A549 (cell line): ENCODE data around the gene RARA. TPM values are rescaled to one million over a fixed set of nuclear protein-coding genes. Genes with fewer than 3 reads are reported as not detected.

ENCODE experiments used
- ATAC-seq, 2 experiments: fragments of 200-7000 bp in 1 of 2; fragments of >200 bp in 1 of 2; cut with Nextera tagmentation in 1 of 2; cut with Tn5 transposase in 1 of 2; 3 replicates each; pipeline versions ENCODE4 v1.8.0 to v1.9.1; 2018 to 2020; ENCODE audit warnings: mild to moderate bottlenecking in 1 of 2, moderate library complexity in 1 of 2
- CTCF ChIA-PET: fragments of 300-600 bp; sonication (Branson Sonifier 250); formaldehyde crosslinking; extraction: SDS; loops from one replicate; lab custom pipeline; 2021; ENCODE audit warnings: antibody characterized with exemption, inconsistent platforms; lab: Yijun Ruan, JAX
- POLR2A ChIA-PET: fragments of 350-600 bp; formaldehyde crosslinking; extraction: SDS; loops from one replicate; lab custom pipeline; 2021; ENCODE audit warnings: antibody characterized with exemption, inconsistent platforms; lab: Yijun Ruan, JAX
- DNase-seq, 2 experiments: peaks; one replicate each; pipeline versions ENCODE4 v3.0.0 to v3.0.0-alpha.2; 2011 to 2016; ENCODE audit warnings: low read depth in 1 of 2, low spot score in 1 of 2
- FAIRE-seq: peaks from 2 replicates; lab custom pipeline; 2011; peaks lifted over from hg19 to GRCh38; lab: Jason Lieb, UNC
- H3K27ac ChIP-seq, 2 experiments: fragments of >200 bp; sonication (Bioruptor Twin); formaldehyde crosslinking; 3 replicates each; pipeline ENCODE4 v1.5.1; 2016 to 2017
- H3K4me1 ChIP-seq: fragments of >200 bp; sonication (Bioruptor Twin); formaldehyde crosslinking; 3 replicates; pipeline ENCODE4 v1.6.1; 2016
- H3K4me2 ChIP-seq: fragments of >200 bp; sonication (Bioruptor Twin); formaldehyde crosslinking; 3 replicates; pipeline ENCODE4 v1.6.1; 2016
- H3K4me3 ChIP-seq: fragments of >200 bp; sonication (Bioruptor Twin); formaldehyde crosslinking; 3 replicates; pipeline ENCODE4 v1.5.1; 2016
- H3K9me3 ChIP-seq: fragments of >200 bp; sonication (Bioruptor Twin); formaldehyde crosslinking; 3 replicates; pipeline ENCODE4 v1.6.1; 2016
- CEBPB ChIP-seq, 2 experiments: fragments of >200 bp in 1 of 2; sonication (Bioruptor Twin) in 1 of 2; formaldehyde crosslinking in 1 of 2; IDR thresholded peaks; 2 replicates each; pipeline ENCODE4 v1.6.1; 2012 to 2016
- CHD4 ChIP-seq: fragments of 200-600 bp; sonication (generic); IDR thresholded peaks from 2 replicates; pipeline ENCODE4 v1.6.1; 2016; ENCODE audit warnings: antibody characterized with exemption, mild to moderate bottlenecking, borderline replicate concordance
- EHF ChIP-seq: fragments of 250-450 bp; sonication (Bioruptor Pico); IDR thresholded peaks from 2 replicates; pipeline ENCODE4 v1.5.0; 2020; ENCODE audit warnings: mild to moderate bottlenecking
- EHMT2 ChIP-seq: fragments of 200-600 bp; sonication (generic); IDR thresholded peaks from 2 replicates; pipeline ENCODE4 v1.6.1; 2016; ENCODE audit warnings: antibody characterized with exemption, low read depth, mild to moderate bottlenecking, moderate library complexity
- HOXA7 ChIP-seq: fragments of 250-450 bp; sonication (Bioruptor Pico); IDR thresholded peaks from 2 replicates; pipeline ENCODE4 v1.5.0; 2020; ENCODE audit warnings: mild to moderate bottlenecking, moderate library complexity
- JUN ChIP-seq, 2 experiments: fragments of >200 bp; sonication (Bioruptor Twin); formaldehyde crosslinking; IDR thresholded peaks; 2 replicates in 1 of 2; 3 replicates in 1 of 2; pipeline ENCODE4 v1.6.1; 2016 to 2017
- JUNB ChIP-seq: fragments of >200 bp; sonication (Bioruptor Twin); formaldehyde crosslinking; IDR thresholded peaks from 2 replicates; pipeline ENCODE4 v1.6.1; 2016
- MAZ ChIP-seq: fragments of 150-350 bp; IDR thresholded peaks from 2 replicates; pipeline ENCODE4 v1.6.1; 2014; ENCODE audit warnings: antibody characterized with exemption, low read depth, low read length, borderline replicate concordance
- MYC ChIP-seq: IDR thresholded peaks from 2 replicates; pipeline ENCODE4 v1.6.1; 2012; ENCODE audit warnings: mild to moderate bottlenecking, inconsistent platforms, low read length, improper control_type of control experiment, borderline replicate concordance
- NFE2L2 ChIP-seq: fragments of 150-350 bp; conservative IDR thresholded peaks from 2 replicates; pipeline ENCODE4 v1.6.1; 2014; ENCODE audit warnings: low read length
- PHF8 ChIP-seq: fragments of 200-600 bp; sonication (generic); IDR thresholded peaks from 2 replicates; pipeline ENCODE4 v1.6.1; 2016; ENCODE audit warnings: low read depth, mild to moderate bottlenecking, antibody characterized with exemption, moderate library complexity, borderline replicate concordance
- RAD21 ChIP-seq, 2 experiments: fragments of >200 bp in 1 of 2; sonication (Bioruptor Twin) in 1 of 2; formaldehyde crosslinking in 1 of 2; IDR thresholded peaks in 1 of 2; conservative IDR thresholded peaks in 1 of 2; 2 replicates in 1 of 2; 3 replicates in 1 of 2; pipeline ENCODE4 v1.6.1; 2012 to 2018; ENCODE audit warnings: inconsistent platforms in 1 of 2
- REST ChIP-seq: fragments of 200-600 bp; sonication (generic); IDR thresholded peaks from 2 replicates; pipeline ENCODE4 v1.6.1; 2016; ENCODE audit warnings: antibody characterized with exemption, mild to moderate bottlenecking, moderate library complexity
- TFCP2L1 ChIP-seq: fragments of 250-450 bp; sonication (Bioruptor Pico); IDR thresholded peaks from 2 replicates; pipeline ENCODE4 v1.5.0; 2021; ENCODE audit warnings: mild to moderate bottlenecking
- WGBS: methylation state at CpG from one replicate; pipeline ENCODE4 v1.1.6; 2017; ENCODE audit errors: missing lambda C conversion rate; 5-methylcytosine and 5-hydroxymethylcytosine counted together
- polyA plus RNA-seq, 4 experiments: library from polyadenylated mRNA; depleted of rRNA in 3 of 4; stranded (reverse); fragments of >200 nt; fragmentation: RNase III in 1 of 4; extraction: RNeasy Plus Mini Kit Qiagen cat#74134 plus additional on column Dnase treatment in 1 of 4; gene quantifications; 2 replicates in 3 of 4; 3 replicates in 1 of 4; pipeline ENCODE4 v1.2.3, GENCODE V29; 2011 to 2017
- TF ChIP-seq, protein P1 (sequence below): fragments of >200 bp; sonication (Bioruptor Twin); formaldehyde crosslinking; IDR thresholded peaks from 3 replicates; pipeline ENCODE4 v1.5.1; 2016

The RARA gene
- polyA plus RNA-seq, 2 of the 4 experiments (the other 2 are of a cell fraction): 8.6 to 17.2 TPM

DNA sequence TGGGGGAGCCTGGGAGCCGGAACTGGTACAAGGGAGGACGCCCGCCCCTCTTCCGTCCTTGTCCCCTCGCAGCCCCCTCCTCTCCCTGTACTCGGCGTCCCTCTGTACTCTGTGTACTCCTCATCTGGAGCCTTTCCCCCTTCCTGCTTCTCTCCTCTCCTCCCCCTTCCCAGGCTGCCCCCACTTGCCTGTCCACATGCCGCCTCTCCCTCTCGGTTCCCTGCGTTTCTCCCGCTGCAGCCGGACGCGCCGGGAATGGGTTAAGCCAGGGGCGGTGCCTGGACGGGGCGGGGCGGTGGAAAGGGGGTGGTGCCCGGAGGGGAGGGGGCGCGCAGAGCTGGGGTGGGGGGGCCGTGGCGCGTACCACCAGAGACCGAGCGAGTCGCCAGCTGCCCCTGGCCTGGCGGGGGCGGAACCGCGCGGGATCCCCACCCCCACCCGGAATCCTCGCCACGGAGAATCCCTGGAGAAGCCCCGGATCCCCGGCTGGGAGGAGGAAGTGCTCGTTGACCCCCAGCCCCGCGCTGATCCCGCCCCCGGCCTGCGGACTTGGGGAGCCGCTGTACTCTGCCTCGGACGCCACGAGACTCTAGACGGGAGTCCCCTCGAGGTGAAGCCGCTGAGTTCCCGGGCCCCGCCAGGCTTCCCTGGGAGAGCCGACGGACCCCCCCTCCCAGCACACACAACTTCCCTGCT, 33.0 kb downstream of the RARA start (continued):
- TF ChIP-seq REST (no peak), TFCP2L1 (peak; percentile 86; the same call in 1 of the 2 replicates), CHD4 (no peak), MAZ (no peak), NFE2L2 (no peak)

GRCh38 chr17:40342504-40343218, 33.7 kb downstream of the RARA start:
- POLR2A ChIA-PET: interaction anchor here (0.6 kb wide), 1 partner anchor 1335 kb away, joined by 3 read pairs; no protein-coding TSS in a partner anchor
- H3K4me1 ChIP-seq: peaks cover 64% of the 10 kb centered on the region
- H3K27ac ChIP-seq: peak overlapping the region; percentile 91 to 92
- peak overlapping the region; percentile 97 for H3K4me2 ChIP-seq
- peak overlapping the region; percentile 83 for H3K4me3 ChIP-seq
- no peaks in the 10 kb centered on the region for H3K9me3 ChIP-seq
- no peak for DNase-seq
- CTCF ChIA-PET: interaction anchor here (1.0 to 40.3 kb wide), 4 partner anchors 8 to 217 kb away, joined by 3 to 2395 read pairs (median 120); partner anchors contain the start of genes CDC6 and RARA
- no peak for TF ChIP-seq CEBPB (IDR thresholded peaks at IDR 0.05)
- TF ChIP-seq JUN (IDR thresholded peaks at IDR 0.05): no peak
- TF ChIP-seq RAD21 (conservative IDR thresholded peaks at IDR 0.05 in 1 of 2, IDR thresholded peaks at IDR 0.05 in 1 of 2): no peak
- TF ChIP-seq EHMT2: no peak
- TF ChIP-seq PHF8: no peak
- no peak for TF ChIP-seq JUNB
- TF ChIP-seq HOXA7 (CRISPR knock-in tag): no peak
- TF ChIP-seq, protein P1, sequence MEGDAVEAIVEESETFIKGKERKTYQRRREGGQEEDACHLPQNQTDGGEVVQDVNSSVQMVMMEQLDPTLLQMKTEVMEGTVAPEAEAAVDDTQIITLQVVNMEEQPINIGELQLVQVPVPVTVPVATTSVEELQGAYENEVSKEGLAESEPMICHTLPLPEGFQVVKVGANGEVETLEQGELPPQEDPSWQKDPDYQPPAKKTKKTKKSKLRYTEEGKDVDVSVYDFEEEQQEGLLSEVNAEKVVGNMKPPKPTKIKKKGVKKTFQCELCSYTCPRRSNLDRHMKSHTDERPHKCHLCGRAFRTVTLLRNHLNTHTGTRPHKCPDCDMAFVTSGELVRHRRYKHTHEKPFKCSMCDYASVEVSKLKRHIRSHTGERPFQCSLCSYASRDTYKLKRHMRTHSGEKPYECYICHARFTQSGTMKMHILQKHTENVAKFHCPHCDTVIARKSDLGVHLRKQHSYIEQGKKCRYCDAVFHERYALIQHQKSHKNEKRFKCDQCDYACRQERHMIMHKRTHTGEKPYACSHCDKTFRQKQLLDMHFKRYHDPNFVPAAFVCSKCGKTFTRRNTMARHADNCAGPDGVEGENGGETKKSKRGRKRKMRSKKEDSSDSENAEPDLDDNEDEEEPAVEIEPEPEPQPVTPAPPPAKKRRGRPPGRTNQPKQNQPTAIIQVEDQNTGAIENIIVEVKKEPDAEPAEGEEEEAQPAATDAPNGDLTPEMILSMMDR: no peak
- no peak for FAIRE-seq
- 66% methylated on average over 32 of the region's 38 CpGs for WGBS
- no peak for ATAC-seq

GRCh38 chr17:40343219-40344119, 34.5 kb downstream of the RARA start:
- Histone ChIP-seq H3K9me3 (no peaks in the 10 kb centered on the region), H3K27ac (peak overlapping the region; percentile 91 to 92; a peak in 5 of 6 replicates), H3K4me1 (peaks cover 72% of the 10 kb centered on the region), H3K4me2 (peak overlapping the region; percentile 97), H3K4me3 (peak overlapping the region; percentile 83)
- POLR2A ChIA-PET: no interaction called here
- TF ChIP-seq EHF (no peak), CEBPB (IDR thresholded peaks at IDR 0.05) (0 out of 4 replicates have a peak, but pooled peaks of 1 of the 2 experiments have one; percentile 10), MYC (no peak)
- DNase-seq (no peak), ATAC-seq (no peak), FAIRE-seq (no peak)
- 84% methylated on average over 15 of the region's 15 CpGs for WGBS
- CTCF ChIA-PET: interaction anchor here (0.6 to 40.3 kb wide), 6 partner anchors 7 to 216 kb away, joined by 3 to 2395 read pairs (median 4); partner anchors contain the start of genes CDC6 and RARA
